Lower leg skin (tissue), 4 donors: ENCODE data around the gene TBX19. TPM values are rescaled to one million over a fixed set of nuclear protein-coding genes. Genes with fewer than 3 reads are reported as not detected.

ENCODE experiments used
- DNase-seq, 2 donors: peaks; one replicate each; pipeline ENCODE4 v3.0.0-alpha.2; 2019; ENCODE audit warnings: low spot score in 2 of 2
- H3K4me3 ChIP-seq: fragments of 200-600 bp; sonication (generic); 2 replicates; pipeline ENCODE4 v1.5.1; 2017; ENCODE audit warnings: mild to moderate bottlenecking, low read depth; ENCODE audit not compliant: poor library complexity, severe bottlenecking
- POLR2A ChIP-seq, 2 donors: fragments of 450-650 bp; IDR thresholded peaks; one replicate each; pipeline ENCODE4 v1.6.1; 2016 to 2017; ENCODE audit warnings: antibody characterized with exemption in 2 of 2, mild to moderate bottlenecking in 1 of 2, moderate library complexity in 1 of 2
- whole genome bisulfite sequencing, 2 donors: methylation state at CpG; one replicate each; pipeline ENCODE4 v1.1.5; 2018; 5-methylcytosine and 5-hydroxymethylcytosine counted together
- intact Hi-C: fragments of 100-400 bp; cut with DNase I; formaldehyde crosslinking; loops from one replicate; pipeline ENCODE4 v1.15.0; 2023; ENCODE audit warnings: low total_unique reads
- total RNA-seq, 4 donors: library from RNA; depleted of rRNA; stranded (reverse); fragments of >200 nt; gene quantifications; one replicate each; pipeline ENCODE4 v1.1.0, GENCODE V29; 2016
- TF ChIP-seq, protein P1 (sequence below), 3 donors: fragments of 450-650 bp; IDR thresholded peaks; one replicate each; pipeline ENCODE4 v1.5.1; 2016; ENCODE audit warnings: antibody characterized with exemption in 3 of 3, mild to moderate bottlenecking in 3 of 3, moderate library complexity in 2 of 3

Gene TBX19
- total RNA-seq, 4 donors from 2014 or later = 1.8 to 7.5 (median 3.5) TPM

GRCh38 chr1:168335500-168335899, 54.8 kb downstream of the TBX19 start:
- no peak for TF ChIP-seq POLR2A (IDR thresholded peaks at IDR 0.05)
- TF ChIP-seq, protein P1, sequence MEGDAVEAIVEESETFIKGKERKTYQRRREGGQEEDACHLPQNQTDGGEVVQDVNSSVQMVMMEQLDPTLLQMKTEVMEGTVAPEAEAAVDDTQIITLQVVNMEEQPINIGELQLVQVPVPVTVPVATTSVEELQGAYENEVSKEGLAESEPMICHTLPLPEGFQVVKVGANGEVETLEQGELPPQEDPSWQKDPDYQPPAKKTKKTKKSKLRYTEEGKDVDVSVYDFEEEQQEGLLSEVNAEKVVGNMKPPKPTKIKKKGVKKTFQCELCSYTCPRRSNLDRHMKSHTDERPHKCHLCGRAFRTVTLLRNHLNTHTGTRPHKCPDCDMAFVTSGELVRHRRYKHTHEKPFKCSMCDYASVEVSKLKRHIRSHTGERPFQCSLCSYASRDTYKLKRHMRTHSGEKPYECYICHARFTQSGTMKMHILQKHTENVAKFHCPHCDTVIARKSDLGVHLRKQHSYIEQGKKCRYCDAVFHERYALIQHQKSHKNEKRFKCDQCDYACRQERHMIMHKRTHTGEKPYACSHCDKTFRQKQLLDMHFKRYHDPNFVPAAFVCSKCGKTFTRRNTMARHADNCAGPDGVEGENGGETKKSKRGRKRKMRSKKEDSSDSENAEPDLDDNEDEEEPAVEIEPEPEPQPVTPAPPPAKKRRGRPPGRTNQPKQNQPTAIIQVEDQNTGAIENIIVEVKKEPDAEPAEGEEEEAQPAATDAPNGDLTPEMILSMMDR (IDR thresholded peaks at IDR 0.05) = no peak
- no peak overlapping the region for H3K4me3 ChIP-seq
- 22 to 37% methylated on average over 1 of the region's 1 CpG for WGBS, 2 donors
- no peak for DNase-seq
- intact Hi-C loops = no loop called here

- no peak overlapping the region for H3K4me3 ChIP-seq
- no peak for DNase-seq
- 89% methylated on average over 13 of the region's 13 CpGs for WGBS, 2 donors
- intact Hi-C loops = no loop called here
- no peak for TF ChIP-seq POLR2A (IDR thresholded peaks at IDR 0.05)
- TF ChIP-seq, protein P1 (IDR thresholded peaks at IDR 0.05) = no peak
These were observed 58.2 kb downstream of the TBX19 start for GRCh38 chr1:168338589-168339503.

DNA sequence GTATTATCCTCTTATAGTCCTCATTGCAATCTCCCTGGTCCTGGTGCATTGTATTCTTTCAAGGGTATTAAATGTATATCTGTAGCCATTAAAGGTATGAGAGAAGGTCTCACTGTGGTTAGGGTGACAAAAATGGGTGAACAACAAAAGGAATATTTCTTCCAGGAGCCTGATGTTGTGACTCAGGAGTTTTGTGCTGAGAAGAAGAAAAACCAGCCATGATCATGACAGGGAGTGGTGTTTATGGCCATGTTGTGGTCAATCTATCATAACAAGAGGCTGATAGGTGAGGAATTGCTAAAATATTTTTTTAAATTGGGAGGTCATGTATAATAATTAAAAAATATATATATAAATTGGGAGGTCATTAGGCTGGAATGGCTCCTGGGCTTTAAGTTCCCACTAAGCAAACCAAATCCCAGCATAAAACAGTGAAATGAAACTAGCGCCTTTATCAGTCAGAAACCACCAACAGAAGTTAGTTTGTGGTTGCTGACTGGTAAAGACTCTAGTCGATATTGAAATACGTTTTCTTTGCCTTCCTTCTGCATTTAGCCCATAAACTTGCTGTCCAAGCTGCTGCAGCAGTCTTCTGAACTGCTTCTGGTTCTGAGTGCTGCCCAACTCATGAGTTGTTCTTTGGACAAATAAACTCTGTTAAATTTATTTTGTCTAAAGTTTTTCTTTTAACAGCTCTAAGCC, 60.3 kb downstream of the TBX19 start:
- no peak overlapping the region for H3K4me3 ChIP-seq
- 70 to 78% methylated on average over 3 of the region's 3 CpGs for WGBS, 2 donors
- TF ChIP-seq, protein P1 (IDR thresholded peaks at IDR 0.05) = no peak
- TF ChIP-seq POLR2A (IDR thresholded peaks at IDR 0.05) = no peak
- DNase-seq = no peak
- intact Hi-C loops = loop anchor here (10.0 kb wide), 1 partner anchor 234 kb away; the partner anchor contains the start of gene XCL1

DNA sequence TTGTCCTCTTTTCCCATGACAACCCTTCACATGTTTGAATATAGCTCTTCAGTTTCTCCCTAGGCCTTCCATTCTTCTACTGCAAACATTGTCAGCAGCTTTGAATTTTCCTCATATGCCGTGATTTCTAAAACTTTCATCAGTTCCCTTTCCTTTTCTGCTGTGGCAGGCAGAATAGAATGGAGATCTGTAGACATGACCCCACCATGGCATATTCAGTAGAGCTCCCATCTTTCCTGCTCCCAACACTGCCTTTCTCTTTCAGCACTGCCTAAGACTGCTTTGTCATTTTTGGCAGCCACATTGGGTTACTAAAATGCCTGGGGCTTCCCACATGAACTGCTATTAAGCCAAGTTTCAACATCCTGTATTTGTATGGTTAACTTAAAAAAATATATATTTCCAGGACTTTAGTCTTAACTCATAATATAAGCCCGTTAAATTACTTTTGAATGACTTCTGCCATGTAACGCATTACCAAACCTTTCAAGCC, 60.9 kb downstream of the TBX19 start:
- 80 to 85% methylated on average over 3 of the region's 3 CpGs for WGBS, 2 donors
- DNase-seq = no peak
- intact Hi-C loops = loop anchor here (10.0 kb wide), 1 partner anchor 233 kb away; the partner anchor contains the start of gene XCL1
- H3K4me3 ChIP-seq = no peak overlapping the region
- TF ChIP-seq POLR2A (IDR thresholded peaks at IDR 0.05) = no peak
- TF ChIP-seq, protein P1 (IDR thresholded peaks at IDR 0.05) = no peak

- peak; percentile 86 to 97 for DNase-seq
- intact Hi-C loops = loop anchor here (10.0 kb wide), 1 partner anchor 232 kb away; the partner anchor contains the start of gene XCL1
- TF ChIP-seq, protein P1 (IDR thresholded peaks at IDR 0.05) = no peak
- no peak for TF ChIP-seq POLR2A (IDR thresholded peaks at IDR 0.05)
- WGBS, 2 donors = 9 to 12% methylated on average over 21 of the region's 21 CpGs
- no peak overlapping the region for H3K4me3 ChIP-seq
These were observed 62.0 kb downstream of the TBX19 start for GRCh38 chr1:168342572-168343280.
